HG03571 (cell line): Measurements from ENCODE around the gene PPM1D.
"Not testable (repeated sequence)": the region's sequence is repeated elsewhere in the genome, so short reads cannot be mapped to it uniquely, and the experiment has no call there.

Experiments used
- ATAC-seq: cut with Tn5 transposase; IDR thresholded peaks from one replicate; pipeline ENCODE4 v1.9.1; 2021; ENCODE audit not compliant: unreplicated experiment

PPM1D gene

GRCh38 chr17:60593441-60594036, 6.5 kb upstream of the PPM1D start:
- not testable (repeated sequence) for ATAC-seq

- ATAC-seq = not testable (repeated sequence)
Observed at GRCh38 chr17:60594170-60594569, 5.8 kb upstream of the PPM1D start.

- ATAC-seq = no peak
Observed at GRCh38 chr17:60594734-60595133, 5.3 kb upstream of the PPM1D start.

- no peak for ATAC-seq
Observed at GRCh38 chr17:60597297-60597696, 2.7 kb upstream of the PPM1D start.

GRCh38 chr17:60598001-60598736, 1.8 kb upstream of the PPM1D start:
- no peak for ATAC-seq

GRCh38 chr17:60599220-60599619, 773 bp upstream of the PPM1D start:
- no peak for ATAC-seq

- no peak for ATAC-seq
Observed at GRCh38 chr17:60600490-60601446, 775 bp downstream of the PPM1D start.

- ATAC-seq = no peak
Observed at GRCh38 chr17:60601447-60602384, 1.7 kb downstream of the PPM1D start.

GRCh38 chr17:60602385-60602742, 2.4 kb downstream of the PPM1D start:
- ATAC-seq = no peak

GRCh38 chr17:60602871-60603270, 2.9 kb downstream of the PPM1D start:
- no peak for ATAC-seq

GRCh38 chr17:60603477-60603876, 3.5 kb downstream of the PPM1D start:
- ATAC-seq = not testable (repeated sequence)

GRCh38 chr17:60604686-60605334, 4.8 kb downstream of the PPM1D start:
- no peak for ATAC-seq

- ATAC-seq = no peak
Observed at GRCh38 chr17:60606036-60606435, 6.0 kb downstream of the PPM1D start.

GRCh38 chr17:60610473-60610872, 10.5 kb downstream of the PPM1D start:
- no peak for ATAC-seq

GRCh38 chr17:60611321-60611720, 11.3 kb downstream of the PPM1D start:
- not testable (repeated sequence) for ATAC-seq

GRCh38 chr17:60613325-60613724, 13.3 kb downstream of the PPM1D start:
- ATAC-seq = no peak

- ATAC-seq = not testable (repeated sequence)
Observed at GRCh38 chr17:60613796-60614195, 13.8 kb downstream of the PPM1D start.

GRCh38 chr17:60614247-60614646, 14.3 kb downstream of the PPM1D start:
- not testable (repeated sequence) for ATAC-seq

GRCh38 chr17:60615108-60615507, 15.1 kb downstream of the PPM1D start:
- no peak for ATAC-seq

- no peak for ATAC-seq
Observed at GRCh38 chr17:60615840-60616239, 15.8 kb downstream of the PPM1D start.
